HG02938 (cell line): Measurements from ENCODE around the gene FOXR1.
A peak's percentile ranks its signal among the peaks of the same experiment; 100 is the strongest.

ENCODE experiments used
- ATAC-seq: cut with Tn5 transposase; IDR thresholded peaks from one replicate; pipeline ENCODE4 v1.9.1; 2021; ENCODE audit warnings: mild to moderate bottlenecking, moderate library complexity; ENCODE audit not compliant: unreplicated experiment

FOXR1 gene

DNA sequence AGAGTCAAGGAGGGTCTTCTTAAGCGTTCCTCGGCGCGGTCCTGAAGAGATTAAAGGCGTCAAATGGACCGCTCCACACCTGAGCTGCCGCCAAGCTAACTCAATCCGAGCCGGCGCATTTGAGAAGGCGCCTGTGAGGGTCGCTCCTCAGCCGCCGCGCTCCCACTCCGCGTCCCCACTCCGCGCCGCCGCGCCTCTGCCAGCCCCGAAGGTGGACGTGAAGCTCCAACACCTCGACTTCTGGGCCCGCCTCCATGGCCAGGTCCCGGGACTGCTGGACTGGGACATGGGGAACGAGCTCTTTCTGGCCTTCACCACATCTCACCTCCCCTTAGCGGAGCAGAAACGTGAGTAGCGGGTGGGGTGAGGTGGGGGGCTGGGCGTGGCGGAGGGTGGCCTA is at the start of gene FOXR1:
Gene FOXR1, plus strand, starts transcription at position 116 of the 400 bp plus-strand sequence. Its CDS starts 171 bp downstream, at position 287.
- no peak for ATAC-seq

GRCh38 chr11:118921929-118922744 is 49.4 kb upstream of the FOXR1 start:
- ATAC-seq, result no peak

DNA sequence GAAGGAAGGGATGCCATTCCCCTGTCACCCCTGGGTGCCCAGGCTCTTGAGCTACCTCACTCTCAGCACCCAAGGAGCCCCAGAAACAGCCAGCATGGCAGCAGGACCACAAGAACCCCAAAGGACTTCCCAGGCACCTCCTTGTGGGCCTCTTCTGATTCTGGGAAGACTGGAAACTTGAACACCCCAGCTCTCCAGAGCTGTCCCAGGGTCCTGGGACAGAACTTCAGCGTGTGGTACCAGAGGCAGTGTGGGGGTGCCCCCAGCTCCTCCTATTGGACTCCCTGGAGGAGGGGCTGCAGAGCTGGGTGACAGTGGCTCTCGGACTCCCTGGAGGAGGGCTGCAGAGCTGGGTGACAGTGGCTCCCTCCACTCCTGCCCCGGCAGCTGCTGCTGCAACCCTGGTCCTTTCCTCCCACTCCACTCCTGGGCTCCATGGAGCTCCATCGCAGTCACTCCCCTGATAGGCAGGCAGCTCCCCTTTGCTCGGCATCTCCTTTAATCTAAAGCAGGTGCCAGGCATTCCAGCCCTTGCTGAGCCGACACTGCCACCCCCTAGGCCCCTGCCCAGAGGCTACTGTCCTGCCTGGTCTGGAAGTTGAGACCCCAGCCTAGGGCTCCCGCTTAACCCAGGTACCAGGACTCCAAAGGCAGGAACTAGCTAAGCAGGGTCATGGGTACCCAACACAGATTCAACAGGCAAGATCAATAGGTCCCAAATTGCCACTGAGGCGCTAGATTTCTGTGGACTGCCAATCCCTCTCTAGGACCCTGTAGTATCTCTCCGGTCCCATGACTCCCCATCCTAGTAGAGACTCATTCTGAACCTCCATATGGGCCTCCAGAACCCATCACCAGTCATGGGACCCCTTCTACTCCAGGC is 48.6 kb upstream of the FOXR1 start:
- ATAC-seq, result no peak

GRCh38 chr11:118923721-118924587 is 47.6 kb upstream of the FOXR1 start:
- ATAC-seq, result no peak

DNA sequence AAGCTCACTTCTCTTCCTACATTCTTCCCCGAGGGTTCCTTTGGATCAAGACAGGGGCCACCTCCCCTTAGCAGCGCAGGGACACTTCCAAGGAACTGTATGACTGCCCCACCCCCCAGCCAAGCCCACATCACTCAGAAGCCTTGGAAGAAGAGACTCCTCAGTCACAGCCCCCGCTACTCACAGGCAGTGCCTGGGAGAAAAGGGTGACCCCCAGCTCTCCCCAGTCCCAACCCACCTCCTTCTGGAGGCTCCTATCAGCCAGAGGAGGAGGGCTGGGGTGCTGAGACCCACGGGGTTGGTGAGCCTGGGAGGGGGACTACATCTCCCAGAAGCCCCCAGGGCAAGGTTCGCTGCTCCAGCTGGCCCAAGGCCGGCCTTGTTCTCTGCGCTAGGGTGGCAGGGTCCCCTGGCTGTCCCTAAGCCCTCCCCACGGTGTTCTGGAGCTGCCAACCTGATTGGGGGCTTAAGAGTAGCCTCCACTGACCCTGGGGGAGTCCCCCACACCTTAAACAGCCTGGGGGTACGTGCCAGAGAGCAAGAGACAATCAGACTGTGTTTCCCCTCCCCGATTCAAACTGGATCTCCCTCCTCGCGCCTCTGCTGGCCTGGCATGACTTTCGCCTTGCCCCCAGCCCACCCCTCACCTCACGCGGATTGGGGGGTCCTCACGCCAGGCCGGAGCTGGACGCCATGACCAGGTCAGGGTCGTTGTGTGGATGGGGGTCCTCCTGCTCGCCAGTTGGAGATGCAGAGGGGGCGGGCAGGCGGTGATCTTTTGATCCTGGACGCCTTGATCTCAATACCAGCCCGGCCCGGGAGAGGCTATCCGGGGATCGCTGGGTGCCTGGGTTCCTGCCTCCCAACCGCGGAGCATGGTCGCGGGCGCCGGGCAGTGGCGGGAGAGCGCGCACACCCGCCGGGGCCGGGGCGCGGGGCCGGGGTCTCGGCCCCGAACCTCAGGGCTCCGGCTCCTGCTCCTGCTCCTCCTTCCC is 46.7 kb upstream of the FOXR1 start:
- ATAC-seq, result no peak

DNA sequence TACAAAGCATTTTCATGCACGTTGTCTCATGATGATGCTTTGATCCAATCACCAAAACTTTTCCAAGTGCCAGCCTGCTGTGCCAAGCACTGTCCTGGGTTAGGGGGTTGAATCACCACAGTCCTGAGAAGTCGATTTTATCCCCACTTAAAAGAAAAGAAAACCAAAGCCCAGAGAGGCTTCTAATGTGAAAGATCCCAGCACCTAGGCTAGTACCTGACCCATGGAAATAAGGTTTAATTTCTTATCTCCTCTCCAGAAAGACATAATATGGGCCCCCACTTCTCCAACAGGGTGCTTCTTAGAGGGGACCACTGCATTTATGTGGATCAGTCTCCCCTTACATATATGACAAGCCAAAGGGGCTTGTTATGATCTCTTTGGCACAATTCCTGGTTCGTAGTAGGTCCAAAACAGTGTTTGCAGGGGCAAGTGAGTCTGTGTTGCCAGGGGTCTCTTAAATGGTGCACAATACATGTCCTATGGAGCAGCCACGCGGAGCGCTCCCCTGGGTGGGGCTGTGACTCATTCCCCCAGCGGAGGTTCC is 43.9 kb upstream of the FOXR1 start:
- no peak for ATAC-seq

GRCh38 chr11:118928101-118928869 is 43.3 kb upstream of the FOXR1 start:
- peak; percentile 41 for ATAC-seq

- ATAC-seq, result no peak
Observed at GRCh38 chr11:118928870-118929500, 42.6 kb upstream of the FOXR1 start.

- ATAC-seq, result no peak
Observed at GRCh38 chr11:118929501-118930093, 42.0 kb upstream of the FOXR1 start.

DNA sequence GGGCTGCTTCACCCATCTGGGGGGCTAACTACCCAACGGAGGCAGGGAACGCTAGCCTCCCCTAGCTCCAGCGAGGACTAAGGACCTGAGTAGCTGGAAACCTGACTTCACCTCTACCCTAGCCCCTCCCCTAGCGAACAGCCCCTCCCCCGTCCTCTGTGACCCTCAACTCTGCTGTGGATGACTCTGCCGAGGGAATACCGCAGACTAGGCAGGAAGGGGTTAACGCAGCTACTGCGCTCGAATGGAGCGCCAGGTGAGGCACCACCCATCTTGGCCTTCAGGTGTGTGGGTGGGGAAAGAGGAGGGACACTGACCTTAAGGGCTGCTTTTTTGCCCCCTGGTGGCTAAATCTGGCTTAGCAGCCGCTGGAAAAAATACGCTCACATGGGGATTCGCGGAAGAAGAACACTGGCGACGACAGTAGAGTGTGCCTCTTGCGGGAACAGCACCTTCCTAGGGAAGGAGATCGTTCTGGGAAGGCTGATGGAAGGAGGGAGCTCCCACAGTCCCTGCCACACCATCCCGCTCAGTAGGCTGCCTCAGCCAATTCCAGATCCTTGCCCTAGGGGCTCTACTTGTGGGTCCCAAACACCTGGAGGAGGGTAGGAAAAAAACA is 41.4 kb upstream of the FOXR1 start:
- ATAC-seq, result no peak

- no peak for ATAC-seq
Observed at GRCh38 chr11:118931571-118931970, 40.0 kb upstream of the FOXR1 start.

GRCh38 chr11:118933486-118933885 is 38.1 kb upstream of the FOXR1 start:
- no peak for ATAC-seq

DNA sequence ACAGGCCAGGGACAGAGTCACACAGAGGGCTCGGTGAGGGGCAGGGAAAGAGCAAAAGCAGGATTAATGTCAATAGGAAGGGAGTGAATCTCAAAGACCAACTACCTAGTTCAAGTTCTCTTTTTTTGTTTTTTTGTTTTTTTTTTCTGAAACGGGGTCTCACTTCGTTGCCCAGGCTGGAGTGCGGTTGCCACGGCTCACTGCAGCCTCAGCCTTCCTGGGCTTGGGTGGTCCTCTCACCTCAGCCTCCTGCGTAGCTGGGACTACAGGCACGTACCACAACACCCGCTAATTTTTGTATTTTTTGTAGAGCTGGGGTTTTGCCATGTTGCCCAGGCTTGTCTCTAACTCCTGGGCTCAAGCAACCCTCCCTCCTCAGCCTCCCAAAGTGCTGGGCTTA is 36.2 kb upstream of the FOXR1 start:
- no peak for ATAC-seq

- ATAC-seq, result no peak
Observed at GRCh38 chr11:118938491-118939403, 32.8 kb upstream of the FOXR1 start.

GRCh38 chr11:118939404-118939915 is 32.1 kb upstream of the FOXR1 start:
- no peak for ATAC-seq

- no peak for ATAC-seq
Observed at GRCh38 chr11:118939953-118940598, 31.5 kb upstream of the FOXR1 start.
